ENCODE results near the gene ZFAND3.

DNA sequence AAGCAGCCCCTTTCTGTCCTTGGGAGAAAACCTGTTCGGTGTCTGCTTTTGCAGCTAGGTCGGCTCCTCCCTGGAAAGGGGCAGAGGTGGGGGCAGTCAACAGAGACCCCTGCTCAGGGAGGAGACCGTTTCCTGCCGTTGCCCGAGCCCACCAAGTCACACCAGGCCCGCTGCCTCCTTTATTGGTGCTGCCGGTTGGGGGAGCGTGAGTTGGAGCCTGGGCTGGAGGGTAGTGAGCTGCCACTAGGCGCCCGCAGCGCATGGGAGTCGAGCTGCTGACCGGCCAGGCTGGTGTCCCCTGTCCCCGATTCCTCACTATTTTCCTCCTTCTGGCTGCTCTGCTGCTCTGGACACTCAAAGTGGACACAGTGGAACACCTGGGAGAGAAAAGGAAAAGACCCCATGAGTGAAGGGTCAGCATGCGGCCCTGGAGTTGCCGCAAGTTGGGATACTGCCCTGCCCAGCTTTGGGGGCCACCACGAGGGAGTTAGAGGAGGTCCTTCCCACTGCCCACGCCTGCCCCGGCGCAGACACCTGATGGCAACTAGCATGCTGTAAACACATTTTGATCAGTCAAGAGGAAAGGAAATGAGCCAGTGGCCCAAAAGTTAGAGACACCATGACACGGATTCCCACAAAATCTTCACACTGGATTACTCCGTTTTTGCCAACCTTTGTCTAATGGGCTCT is 355.4 kb downstream of the ZFAND3 start:
- TF ChIP-seq, protein P1, sequence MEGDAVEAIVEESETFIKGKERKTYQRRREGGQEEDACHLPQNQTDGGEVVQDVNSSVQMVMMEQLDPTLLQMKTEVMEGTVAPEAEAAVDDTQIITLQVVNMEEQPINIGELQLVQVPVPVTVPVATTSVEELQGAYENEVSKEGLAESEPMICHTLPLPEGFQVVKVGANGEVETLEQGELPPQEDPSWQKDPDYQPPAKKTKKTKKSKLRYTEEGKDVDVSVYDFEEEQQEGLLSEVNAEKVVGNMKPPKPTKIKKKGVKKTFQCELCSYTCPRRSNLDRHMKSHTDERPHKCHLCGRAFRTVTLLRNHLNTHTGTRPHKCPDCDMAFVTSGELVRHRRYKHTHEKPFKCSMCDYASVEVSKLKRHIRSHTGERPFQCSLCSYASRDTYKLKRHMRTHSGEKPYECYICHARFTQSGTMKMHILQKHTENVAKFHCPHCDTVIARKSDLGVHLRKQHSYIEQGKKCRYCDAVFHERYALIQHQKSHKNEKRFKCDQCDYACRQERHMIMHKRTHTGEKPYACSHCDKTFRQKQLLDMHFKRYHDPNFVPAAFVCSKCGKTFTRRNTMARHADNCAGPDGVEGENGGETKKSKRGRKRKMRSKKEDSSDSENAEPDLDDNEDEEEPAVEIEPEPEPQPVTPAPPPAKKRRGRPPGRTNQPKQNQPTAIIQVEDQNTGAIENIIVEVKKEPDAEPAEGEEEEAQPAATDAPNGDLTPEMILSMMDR (IDR thresholded peaks at IDR 0.05; ENCODE audit: extremely low read depth in 1 of 2, insufficient read depth in 1 of 2, low read depth in 1 of 2, low read length in 2 of 2) = no peak
- no peak for TF ChIP-seq POLR2A (IDR thresholded peaks at IDR 0.05; ENCODE audit: low read depth, low read length)
- no peak for TF ChIP-seq GATA2 (IDR thresholded peaks at IDR 0.05; ENCODE audit: insufficient read depth, insufficient read length, low read depth, low read length)
- TF ChIP-seq MYC (IDR thresholded peaks at IDR 0.05; ENCODE audit: low read depth, low read length) = no peak
- TF ChIP-seq EZH2 (IDR thresholded peaks at IDR 0.05; ENCODE audit: borderline replicate concordance, low read depth, low read length, severe bottlenecking) = no peak
